Mesenteric fat pad (tissue), 1 donor: ENCODE results near the gene KIR2DL4. TPM values are rescaled to one million over a fixed set of nuclear protein-coding genes. Genes with fewer than 3 reads are reported as not detected.
"Not testable (repeated sequence)": the region's sequence is repeated elsewhere in the genome, so short reads cannot be mapped to it uniquely, and the experiment has no call there.

ENCODE experiments used
- DNase-seq: peaks from one replicate; pipeline ENCODE4 v3.0.0-alpha.2; 2020; ENCODE audit warnings: low spot score
- total RNA-seq: library from RNA; stranded (reverse); fragmentation: NEBNext Ultra II Directional; extraction: Animal tissue kit (Norgen Biotek cat#: 25700); gene quantifications from one replicate; pipeline ENCODE4 v1.2.1, GENCODE V29; 2021
- donor health status: DM: yes; HTN: yes; CAD: no.

Gene KIR2DL4
- total RNA-seq, 1 donor from 2014 or later = 0.22 TPM

- DNase-seq = no peak
Measured at GRCh38 chr19:54804101-54804500, 691 bp downstream of the KIR2DL4 start.

GRCh38 chr19:54804571-54804970, 1.2 kb downstream of the KIR2DL4 start:
- DNase-seq = no peak

DNA sequence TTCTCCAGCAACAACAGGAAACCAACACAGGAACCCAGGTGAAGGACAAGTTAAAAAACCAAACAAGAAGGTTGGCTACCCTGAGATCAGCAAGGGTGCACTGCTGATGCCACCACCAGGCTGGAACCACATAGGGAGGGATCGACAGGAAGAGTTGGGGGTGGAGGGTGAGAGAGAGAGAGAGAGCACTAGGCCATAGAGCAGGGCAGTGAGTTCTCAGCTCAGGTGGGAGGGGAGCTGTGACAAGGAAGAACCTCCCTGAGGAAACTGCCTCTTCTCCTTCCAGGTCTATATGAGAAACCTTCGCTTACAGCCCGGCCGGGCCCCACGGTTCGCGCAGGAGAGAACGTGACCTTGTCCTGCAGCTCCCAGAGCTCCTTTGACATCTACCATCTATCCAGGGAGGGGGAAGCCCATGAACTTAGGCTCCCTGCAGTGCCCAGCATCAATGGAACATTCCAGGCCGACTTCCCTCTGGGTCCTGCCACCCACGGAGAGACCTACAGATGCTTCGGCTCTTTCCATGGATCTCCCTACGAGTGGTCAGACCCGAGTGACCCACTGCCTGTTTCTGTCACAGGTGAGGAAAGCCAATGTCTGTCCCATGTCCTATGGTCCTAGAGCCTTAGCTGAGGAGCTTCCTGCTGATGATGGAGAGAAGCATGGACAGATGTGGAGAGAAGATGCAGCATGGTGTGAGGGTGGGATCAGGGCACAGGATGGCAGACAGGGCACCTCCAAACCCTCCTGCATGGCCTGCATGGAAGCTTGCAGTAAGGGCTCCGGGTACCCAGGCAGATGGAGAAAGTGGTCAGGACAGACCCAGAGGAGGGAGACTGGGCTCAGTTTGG, 2.5 kb downstream of the KIR2DL4 start:
- DNase-seq = no peak

DNA sequence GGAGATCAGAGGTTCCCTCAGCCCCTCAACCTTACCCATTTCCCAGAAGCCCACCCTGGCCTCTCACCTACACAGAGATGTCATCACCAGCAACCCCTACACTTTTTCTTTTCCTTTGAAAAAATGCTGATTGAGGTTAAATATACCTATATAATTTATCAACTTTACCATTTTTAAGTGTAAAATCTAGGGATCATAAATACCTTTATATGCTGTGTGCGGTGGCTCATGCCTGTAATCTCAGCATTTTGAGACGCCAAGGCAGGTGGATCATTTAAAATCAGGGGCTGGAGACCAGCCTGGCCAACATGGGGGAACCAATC, 3.1 kb downstream of the KIR2DL4 start:
- no peak for DNase-seq

GRCh38 chr19:54814571-54814970, 11.2 kb downstream of the KIR2DL4 start:
- DNase-seq = not testable (repeated sequence)

GRCh38 chr19:54816251-54816650, 12.8 kb downstream of the KIR2DL4 start, which contains the start of gene KIR3DL1:
Gene KIR3DL1 (plus strand): TSS chr19:54816468.
- not testable (repeated sequence) for DNase-seq

DNA sequence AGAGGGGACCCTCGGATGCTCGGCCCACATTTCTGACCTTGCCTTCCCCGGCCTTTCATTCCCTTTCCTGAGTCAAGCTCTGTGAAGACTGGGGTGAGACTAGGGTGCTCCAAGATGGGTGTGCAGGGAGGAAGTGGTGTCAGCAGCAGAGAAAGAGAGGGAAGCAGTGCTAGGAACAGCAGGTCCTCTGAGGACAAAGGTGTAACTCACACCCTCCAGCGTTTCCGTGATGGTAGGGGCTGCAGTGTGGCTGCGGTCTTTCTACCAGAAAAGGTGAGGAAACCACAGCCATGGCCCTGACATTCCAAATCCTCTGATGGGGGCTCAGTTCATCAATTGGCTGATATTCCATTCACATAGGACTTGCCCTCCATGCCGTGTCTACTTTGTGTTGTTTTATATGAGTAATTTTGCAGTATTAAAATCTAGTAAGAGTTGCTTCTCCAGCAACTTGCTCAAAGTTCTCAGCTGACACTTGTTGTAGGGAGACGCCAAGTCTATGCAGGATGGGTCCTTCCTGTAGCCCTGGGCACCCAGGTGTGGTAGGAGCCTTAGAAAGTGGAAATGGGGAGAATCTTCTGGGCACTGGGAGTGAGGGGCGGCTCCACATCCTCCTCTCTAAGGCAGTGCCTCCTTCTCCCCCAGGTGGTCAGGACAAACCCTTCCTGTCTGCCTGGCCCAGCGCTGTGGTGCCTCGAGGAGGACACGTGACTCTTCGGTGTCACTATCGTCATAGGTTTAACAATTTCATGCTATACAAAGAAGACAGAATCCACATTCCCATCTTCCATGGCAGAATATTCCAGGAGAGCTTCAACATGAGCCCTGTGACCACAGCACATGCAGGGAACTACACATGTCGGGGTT, 14.5 kb downstream of the KIR2DL4 start:
- no peak for DNase-seq

DNA sequence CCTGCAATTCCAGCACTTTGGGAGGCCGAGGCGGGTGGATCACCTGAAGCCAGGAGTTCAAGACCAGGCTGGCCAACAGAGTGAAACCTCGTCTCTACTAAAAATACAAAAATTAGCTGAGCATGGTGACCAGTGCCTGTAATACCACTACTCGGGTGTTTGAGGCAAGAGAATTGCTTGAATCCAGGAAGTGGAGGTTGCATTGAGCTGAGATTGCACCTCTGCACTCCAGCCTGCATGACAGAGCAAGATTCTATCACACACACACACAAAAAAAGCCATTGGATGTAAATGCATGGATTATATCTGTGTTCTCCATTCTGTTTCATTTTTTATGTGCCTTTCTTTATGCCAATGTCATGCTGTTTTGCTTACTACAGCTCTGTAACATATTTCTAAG, 21.0 kb downstream of the KIR2DL4 start:
- DNase-seq = not testable (repeated sequence)

DNA sequence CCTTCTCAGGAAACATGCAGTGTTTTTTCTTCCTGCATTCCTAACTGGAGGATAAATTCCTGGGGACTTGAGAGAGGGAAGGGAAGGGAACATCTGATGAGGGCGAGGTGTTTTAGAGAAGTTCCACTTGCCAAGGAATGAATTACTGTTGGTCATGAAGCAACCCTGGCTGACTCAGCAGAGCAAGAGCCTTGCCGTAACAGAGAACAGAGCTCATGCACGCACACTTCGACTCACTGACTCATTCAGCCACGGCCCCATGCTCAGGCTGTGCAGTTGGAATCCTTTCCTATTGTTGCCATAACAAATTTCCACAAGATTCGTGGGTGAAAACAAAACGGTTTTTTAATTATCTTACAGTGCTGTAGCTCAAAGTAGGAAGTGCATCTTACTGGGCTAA, 21.9 kb downstream of the KIR2DL4 start:
- not testable (repeated sequence) for DNase-seq

GRCh38 chr19:54828064-54828463, 24.7 kb downstream of the KIR2DL4 start:
- DNase-seq = not testable (repeated sequence)

DNA sequence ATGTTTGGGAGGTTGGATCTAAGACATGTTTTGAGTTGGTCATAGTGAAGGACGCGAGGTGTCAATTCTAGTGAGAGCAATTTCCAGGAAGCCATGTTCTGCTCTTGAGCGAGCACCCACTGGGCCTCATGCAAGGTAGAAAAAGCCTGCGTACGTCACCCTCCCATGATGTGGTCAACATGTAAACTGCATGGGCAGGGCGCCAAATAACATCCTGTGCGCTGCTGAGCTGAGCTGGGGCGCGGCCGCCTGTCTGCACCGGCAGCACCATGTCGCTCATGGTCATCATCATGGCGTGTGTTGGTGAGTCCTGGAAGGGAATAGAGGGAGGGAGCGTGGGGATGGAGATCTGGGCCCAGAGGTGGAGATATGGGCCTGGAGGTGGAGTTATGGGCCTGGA, 29.1 kb downstream of the KIR2DL4 start, which contains the start of gene KIR2DS4:
KIR2DS4 (plus strand) TSS at position 181 of the 400 bp plus-strand sequence.
- not testable (repeated sequence) for DNase-seq

- not testable (repeated sequence) for DNase-seq
Measured at GRCh38 chr19:54835126-54835525, 31.7 kb downstream of the KIR2DL4 start.

GRCh38 chr19:54837522-54837921, 34.1 kb downstream of the KIR2DL4 start:
- DNase-seq = not testable (repeated sequence)

- DNase-seq = not testable (repeated sequence)
Measured at GRCh38 chr19:54843171-54843570, 39.8 kb downstream of the KIR2DL4 start.

- not testable (repeated sequence) for DNase-seq
Measured at GRCh38 chr19:54850061-54850640, 46.7 kb downstream of the KIR2DL4 start, which contains the start of gene KIR3DL2. Gene KIR3DL2 (plus strand): TSS chr19:54850443. CDS start chr19:54850476, 33 bp downstream.

DNA sequence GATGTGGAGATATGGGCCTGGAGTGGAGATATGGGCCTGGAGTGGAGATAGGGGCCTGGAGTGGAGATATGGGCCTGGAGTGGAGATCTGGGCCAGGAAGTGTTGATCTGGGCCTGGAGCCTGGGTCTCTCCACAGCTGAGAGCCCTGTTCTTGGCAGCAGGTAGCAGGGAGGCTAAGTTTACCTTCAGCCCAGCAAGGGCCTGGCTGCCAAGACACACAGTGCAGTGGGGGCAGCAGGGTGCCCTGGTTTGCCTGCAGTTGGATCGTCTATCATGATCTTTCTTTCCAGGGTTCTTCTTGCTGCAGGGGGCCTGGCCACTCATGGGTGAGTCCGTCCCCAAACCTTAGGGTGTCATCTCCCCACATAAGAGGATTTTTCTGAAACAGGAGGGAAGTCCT, 47.5 kb downstream of the KIR2DL4 start:
- no peak for DNase-seq

DNA sequence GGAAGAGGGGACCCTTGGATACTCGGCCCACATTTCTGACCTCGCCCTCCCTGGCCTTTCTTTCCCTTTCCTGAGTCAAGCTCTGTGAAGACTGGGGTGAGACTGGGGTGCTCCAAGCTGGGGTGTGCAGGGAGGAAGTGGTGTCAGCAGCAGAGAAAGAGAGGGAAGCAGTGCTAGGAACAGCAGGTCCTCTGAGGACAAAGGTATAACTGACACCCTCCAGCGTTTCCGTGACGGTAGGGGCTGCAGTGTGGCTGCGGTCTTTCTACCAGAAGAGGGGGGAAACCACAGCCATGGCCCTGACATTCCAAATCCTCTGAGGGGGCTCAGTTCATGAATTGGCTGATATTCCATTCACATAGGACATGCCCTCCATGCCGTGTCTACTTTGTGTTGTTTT, 47.9 kb downstream of the KIR2DL4 start:
- DNase-seq = no peak

GRCh38 chr19:54855241-54855640, 51.8 kb downstream of the KIR2DL4 start:
- DNase-seq = not testable (repeated sequence)

- DNase-seq = not testable (repeated sequence)
Measured at GRCh38 chr19:54858476-54858875, 55.1 kb downstream of the KIR2DL4 start.

DNA sequence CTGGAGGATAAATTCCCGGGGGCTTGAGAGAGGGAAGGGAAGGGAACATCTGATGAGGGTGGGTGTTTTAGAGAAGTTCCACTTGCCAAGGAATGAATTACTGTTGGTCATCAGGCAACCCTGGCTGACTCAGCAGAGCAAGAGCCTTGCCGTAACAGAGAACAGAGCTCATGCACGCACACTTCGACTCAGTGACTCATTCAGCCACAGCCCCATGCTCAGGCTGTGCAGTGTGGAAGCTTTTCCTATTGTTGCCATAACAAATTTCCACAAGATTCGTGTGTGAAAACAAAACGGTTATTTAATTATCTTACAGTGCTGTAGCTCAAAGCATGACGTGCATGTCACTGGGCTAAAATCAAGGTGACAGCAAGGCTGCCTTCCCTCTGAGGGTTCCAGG, 56.0 kb downstream of the KIR2DL4 start:
- DNase-seq = not testable (repeated sequence)

GRCh38 chr19:54863459-54863858, 60.0 kb downstream of the KIR2DL4 start:
- DNase-seq = not testable (repeated sequence)
